SKM-1 treated with dmso at 0.1 percent for 144 hours (cell line): ENCODE results near the gene GEMIN7.

Source experiments
- DNase-seq: peaks from one replicate; lab custom pipeline; 2025; ENCODE audit not compliant: unreplicated experiment; lab: John Stamatoyannopoulos, UW

The GEMIN7 gene

GRCh38 chr19:45059258-45059965 lies 19.6 kb upstream of the GEMIN7 start:
- peak; percentile 32 for DNase-seq

- no peak for DNase-seq
These were observed 17.1 kb upstream of the GEMIN7 start for GRCh38 chr19:45061965-45062364.

GRCh38 chr19:45063851-45064801 lies 14.9 kb upstream of the GEMIN7 start:
- DNase-seq, result no peak

- no peak for DNase-seq
These were observed 12.0 kb upstream of the GEMIN7 start for GRCh38 chr19:45066921-45067661.

GRCh38 chr19:45068041-45068440 lies 11.0 kb upstream of the GEMIN7 start:
- no peak for DNase-seq

- DNase-seq, result no peak
These were observed 10.0 kb upstream of the GEMIN7 start for GRCh38 chr19:45069056-45069455.

GRCh38 chr19:45070214-45070613 lies 8.8 kb upstream of the GEMIN7 start:
- DNase-seq, result no peak

- DNase-seq, result no peak
These were observed 8.1 kb upstream of the GEMIN7 start for GRCh38 chr19:45070861-45071544.

- DNase-seq, result no peak
These were observed 7.5 kb upstream of the GEMIN7 start for GRCh38 chr19:45071545-45071938.

GRCh38 chr19:45071969-45072790 lies 6.9 kb upstream of the GEMIN7 start:
- no peak for DNase-seq

- DNase-seq, result no peak
These were observed 4.2 kb upstream of the GEMIN7 start for GRCh38 chr19:45074744-45075300.

- peak; percentile 75 for DNase-seq
These were observed 3.6 kb upstream of the GEMIN7 start for GRCh38 chr19:45075301-45076028.

GRCh38 chr19:45076029-45076850 lies 2.8 kb upstream of the GEMIN7 start, which contains the start of gene ZNF296:
ZNF296 (minus strand) TSS chr19:45076478; CDS start chr19:45076373, 105 bp downstream.
- peak; percentile 23 for DNase-seq

GRCh38 chr19:45076851-45077730 lies 2.0 kb upstream of the GEMIN7 start:
- no peak for DNase-seq

- peak; percentile 2 for DNase-seq
These were observed 534 bp upstream of the GEMIN7 start for GRCh38 chr19:45078390-45079062.

GRCh38 chr19:45079911-45080370 lies 881 bp downstream of the GEMIN7 start:
- DNase-seq, result no peak
